DMS153 treated with DMSO at 0.1 percent for 48 hours (cell line): ENCODE results near the gene CNTNAP2.

Source experiments
- DNase-seq: peaks from one replicate; lab custom pipeline; 2025; ENCODE audit not compliant: unreplicated experiment; lab: John Stamatoyannopoulos, UW

Gene CNTNAP2

DNA sequence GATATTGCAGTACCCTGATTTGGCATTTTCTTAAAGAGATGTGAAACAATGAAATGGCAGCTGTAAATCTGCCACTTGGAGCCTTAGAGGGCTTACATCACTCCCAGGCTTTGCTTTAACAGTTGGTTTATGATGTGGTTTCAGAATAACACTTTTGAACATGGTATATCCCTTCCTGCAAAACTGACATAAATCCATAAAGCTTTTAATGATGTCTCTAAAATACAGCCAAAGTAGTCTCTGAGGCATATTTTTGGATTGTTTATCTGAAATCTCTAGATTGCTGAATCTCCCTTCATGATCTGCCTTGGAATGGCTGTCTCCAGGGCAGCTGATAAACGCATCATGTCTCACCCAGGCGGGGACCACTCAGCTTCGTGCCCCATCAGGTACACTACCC lies 2096.1 kb downstream of the CNTNAP2 start:
- DNase-seq = no peak

DNA sequence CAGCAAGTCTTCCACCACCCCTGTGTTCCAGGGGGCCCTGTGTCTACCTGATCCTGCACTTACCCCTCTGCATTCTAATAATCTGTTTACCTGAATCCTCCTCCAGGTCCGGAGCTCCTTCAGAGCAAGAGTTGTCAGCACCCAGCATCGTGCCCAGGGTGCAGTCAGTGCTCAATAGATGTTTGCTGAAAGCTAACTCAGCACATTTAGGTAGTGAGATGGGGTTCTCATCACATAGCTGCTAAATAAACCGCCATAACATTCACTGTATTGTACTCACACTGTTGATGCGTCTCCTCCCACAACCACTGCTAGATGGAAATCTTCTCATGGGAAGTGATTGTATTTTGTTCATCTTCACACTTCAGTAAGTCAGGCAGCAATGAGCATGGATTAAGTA lies 2097.5 kb downstream of the CNTNAP2 start:
- no peak for DNase-seq

- no peak for DNase-seq
These were observed 2102.0 kb downstream of the CNTNAP2 start for GRCh38 chr7:148218603-148219002.

- no peak for DNase-seq
These were observed 2106.1 kb downstream of the CNTNAP2 start for GRCh38 chr7:148222721-148223120.

DNA sequence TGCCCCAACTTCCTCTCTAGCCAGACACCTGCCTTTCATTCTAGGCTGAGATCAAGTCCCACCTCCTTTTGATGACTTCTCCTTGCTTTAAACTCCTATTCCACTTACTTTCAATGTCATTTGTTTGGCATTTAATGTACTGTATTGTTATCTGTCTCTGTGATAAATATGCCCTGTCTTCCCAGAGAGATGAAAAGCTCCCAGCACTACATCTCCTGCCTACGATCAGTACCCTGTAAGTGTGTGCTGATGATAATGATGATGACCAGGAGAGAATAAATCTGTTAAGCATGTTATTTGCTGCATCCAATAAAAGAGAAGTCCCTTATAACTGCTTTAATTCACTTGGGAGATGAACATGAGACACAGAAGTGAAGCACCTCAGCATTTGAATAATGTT lies 2106.6 kb downstream of the CNTNAP2 start:
- DNase-seq = no peak

- no peak for DNase-seq
These were observed 2107.1 kb downstream of the CNTNAP2 start for GRCh38 chr7:148223738-148224137.

- DNase-seq = no peak
These were observed 2113.7 kb downstream of the CNTNAP2 start for GRCh38 chr7:148230296-148230695.

DNA sequence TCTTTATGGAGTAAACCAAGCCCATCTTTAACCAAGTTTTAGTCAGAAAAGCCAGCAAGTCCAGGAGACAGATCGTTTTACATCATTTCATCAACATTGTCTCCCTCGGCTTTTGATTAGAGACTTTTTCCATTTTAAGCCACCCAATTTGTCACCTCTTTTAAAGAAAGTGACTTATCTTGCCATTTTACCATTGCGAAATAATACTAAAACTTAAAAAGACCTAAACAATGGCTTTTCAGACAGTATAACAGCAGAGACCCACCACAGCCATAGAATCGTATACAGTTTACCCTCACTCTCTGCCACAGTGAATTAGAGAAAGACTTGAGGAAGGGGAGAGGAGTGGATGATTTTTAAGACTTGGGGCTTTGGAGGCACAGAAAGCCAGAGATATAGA lies 2114.3 kb downstream of the CNTNAP2 start:
- no peak for DNase-seq

- DNase-seq = no peak
These were observed 2116.2 kb downstream of the CNTNAP2 start for GRCh38 chr7:148232784-148233183.

DNA sequence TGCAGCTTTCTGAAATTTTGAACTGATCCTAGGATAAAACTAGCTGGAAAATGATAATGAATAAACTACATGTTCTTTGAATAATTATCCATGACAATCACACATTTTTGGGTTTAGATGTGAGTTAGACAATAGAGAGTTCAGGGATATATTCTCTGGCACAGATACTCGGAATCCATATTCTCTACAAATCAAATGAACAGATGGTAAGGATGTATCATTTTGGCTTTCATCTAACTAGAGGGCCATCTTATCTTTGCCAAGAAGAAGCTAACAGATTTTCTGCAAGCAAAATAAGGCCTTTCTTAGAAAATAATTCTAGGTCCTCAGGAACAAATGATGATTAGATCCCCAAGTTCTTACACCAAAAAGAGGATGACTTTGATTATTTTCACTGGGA lies 2118.1 kb downstream of the CNTNAP2 start:
- no peak for DNase-seq

GRCh38 chr7:148238761-148239325 lies 2122.2 kb downstream of the CNTNAP2 start:
- DNase-seq = no peak

DNA sequence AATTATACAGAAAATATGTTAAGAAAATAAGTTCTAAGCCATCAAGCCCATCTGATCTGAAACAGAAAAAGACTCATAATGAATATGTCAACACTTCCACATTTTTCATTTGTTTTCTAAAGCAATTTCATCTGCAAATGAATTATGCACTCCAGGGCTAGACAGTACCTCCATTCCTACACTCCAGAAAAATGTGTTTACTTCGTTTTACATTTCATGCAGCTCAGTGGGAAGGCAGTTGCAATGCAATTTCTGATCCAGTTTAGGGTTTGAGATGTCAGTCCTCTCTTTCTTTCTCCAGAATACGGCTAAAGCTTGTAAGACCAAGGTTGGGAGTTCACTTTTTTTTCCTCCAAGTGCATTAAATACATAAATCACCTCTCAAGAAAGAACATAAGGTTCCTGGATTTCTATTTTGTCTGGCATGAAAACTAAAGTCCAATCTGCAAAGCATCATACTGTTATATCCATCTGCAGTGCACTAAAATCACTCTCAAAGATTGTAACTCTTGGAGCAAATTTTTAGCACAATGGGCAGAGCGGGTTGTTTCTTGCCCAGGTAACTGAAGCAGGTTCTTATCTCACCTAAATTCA lies 2125.2 kb downstream of the CNTNAP2 start:
- DNase-seq = no peak

- no peak for DNase-seq
These were observed 2125.8 kb downstream of the CNTNAP2 start for GRCh38 chr7:148242294-148242821.

GRCh38 chr7:148245381-148245780 lies 2128.8 kb downstream of the CNTNAP2 start:
- no peak for DNase-seq

- DNase-seq = no peak
These were observed 2137.0 kb downstream of the CNTNAP2 start for GRCh38 chr7:148253629-148254028.

DNA sequence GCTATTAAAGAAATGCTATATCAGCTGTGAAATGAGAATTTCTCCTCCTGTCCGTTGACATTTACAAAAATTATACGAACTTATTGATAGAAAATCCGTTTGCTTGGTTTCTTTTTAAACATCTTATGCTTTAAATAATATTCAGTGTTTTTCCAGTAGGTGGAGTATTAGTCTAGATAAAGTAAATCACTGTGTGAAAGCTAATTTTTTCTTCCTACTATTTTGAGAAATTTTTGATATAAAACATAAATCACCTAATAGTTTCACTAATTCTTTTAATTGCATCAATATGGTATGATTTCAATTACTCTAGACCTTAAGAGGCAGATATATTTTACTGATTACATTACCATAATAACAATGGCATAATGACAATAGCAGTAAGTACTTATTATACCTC lies 2138.7 kb downstream of the CNTNAP2 start:
- DNase-seq = no peak

GRCh38 chr7:148256433-148256832 lies 2139.8 kb downstream of the CNTNAP2 start:
- no peak for DNase-seq

DNA sequence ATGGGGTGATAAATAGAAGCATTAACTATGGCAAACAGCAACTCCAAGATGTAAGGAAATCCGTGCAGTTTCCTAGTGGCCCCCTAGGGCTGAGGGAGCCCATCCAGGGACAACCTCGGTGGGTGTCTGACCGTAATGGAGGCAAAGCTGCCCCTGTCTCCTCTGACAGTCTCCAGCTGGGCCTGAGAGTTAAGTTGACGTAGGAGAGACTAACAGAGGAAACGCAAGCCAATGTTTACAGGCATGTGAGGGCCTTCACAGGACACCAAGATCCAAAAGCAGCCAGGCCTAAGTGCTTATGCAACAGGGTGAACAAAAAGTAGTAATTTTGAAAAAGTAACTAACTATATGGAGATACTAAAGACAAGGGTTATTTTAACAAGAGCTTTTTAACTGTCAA lies 2144.0 kb downstream of the CNTNAP2 start:
- no peak for DNase-seq

- DNase-seq = no peak
These were observed 2144.9 kb downstream of the CNTNAP2 start for GRCh38 chr7:148261523-148261922.

DNA sequence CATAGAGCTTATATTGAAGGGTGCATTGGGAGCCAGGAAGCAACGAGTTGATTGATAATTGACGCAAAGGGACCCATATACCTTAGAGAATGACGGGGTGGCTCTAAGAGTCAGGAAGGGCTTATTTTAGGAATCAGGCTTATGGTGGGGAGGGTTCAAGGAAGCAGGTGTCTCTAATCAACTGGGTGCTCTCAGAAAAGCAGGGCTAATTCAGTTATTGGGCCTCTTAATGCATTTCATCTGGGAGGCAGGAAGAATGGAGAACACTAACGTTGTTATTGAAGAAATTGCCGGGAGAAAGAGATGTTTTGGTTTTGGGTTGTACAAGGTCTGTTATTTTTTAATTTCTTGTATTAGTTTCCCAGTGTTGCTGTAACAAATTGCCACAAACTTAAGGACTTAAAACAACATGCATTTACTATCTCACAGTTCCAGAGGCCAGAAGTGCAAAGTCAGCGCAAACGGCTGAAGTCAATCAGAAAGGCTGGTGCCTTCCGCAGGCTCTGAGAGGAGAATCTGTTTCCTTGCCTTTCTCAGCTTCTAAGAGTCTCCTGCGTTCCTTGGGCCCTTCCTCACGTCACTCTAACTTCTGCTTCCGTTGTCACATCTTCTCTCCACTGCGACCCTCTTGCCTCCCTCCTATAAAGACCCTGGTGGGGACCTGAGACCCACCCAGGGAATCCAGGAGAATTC lies 2145.5 kb downstream of the CNTNAP2 start:
- no peak for DNase-seq

DNA sequence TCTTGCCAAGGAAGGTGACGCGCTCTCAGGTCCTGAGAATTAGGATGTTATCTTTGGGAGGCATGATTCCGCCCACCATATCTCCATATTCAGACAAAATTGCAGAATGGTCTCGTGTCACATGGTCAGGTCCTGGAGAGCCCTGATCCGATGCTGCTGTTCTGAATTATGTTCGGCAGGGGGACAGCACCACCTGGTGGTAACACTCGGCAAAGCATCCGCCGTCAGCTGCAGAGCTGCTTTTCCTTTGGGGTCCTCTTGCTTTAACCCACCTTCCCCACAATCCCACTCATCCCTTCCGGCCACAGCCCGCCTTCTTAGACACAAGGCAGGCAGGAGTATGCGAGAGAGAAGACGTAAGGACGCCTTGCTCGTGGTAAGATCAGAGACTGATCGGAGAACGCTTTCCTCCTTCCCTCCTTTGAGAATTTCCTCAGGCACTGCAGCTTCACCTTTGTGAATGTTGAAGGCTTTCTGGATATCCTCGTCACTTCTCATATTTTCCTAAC lies 2146.2 kb downstream of the CNTNAP2 start:
- DNase-seq = peak; percentile 8

DNA sequence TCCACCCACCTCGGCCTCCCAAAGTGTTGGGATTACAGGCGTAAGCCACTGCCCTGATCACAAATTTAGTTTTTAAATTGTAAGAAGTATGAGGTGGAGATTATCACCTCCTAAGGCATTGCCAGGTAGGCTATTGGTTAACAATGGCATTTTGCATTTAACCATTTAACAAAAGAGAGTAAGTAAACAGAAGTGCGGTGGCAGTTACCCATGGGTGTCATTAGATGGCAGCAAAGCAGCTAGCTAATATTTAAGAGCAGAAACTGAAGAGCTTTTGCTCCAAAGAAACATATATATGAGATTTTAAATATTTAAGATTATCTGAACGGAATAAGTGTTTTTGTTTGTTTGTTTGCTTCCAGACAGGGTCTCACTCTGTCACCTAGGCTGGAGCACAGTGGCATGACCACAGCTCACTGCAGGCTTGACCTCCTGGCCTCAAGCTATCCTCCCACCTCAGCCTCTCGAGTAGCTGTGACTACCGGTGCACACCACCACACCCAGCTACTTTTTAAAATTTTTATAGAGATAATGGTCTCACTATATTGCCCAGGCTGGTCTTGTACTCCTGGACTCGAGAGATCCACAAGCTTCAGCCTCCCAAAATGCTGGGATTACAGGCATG lies 2148.4 kb downstream of the CNTNAP2 start:
- peak; percentile 30 for DNase-seq
